Smooth muscle cell (in vitro differentiated cells): ENCODE results near the gene C9orf78. TPM values are rescaled to one million over a fixed set of nuclear protein-coding genes. Genes with fewer than 3 reads are reported as not detected.
"Not testable (repeated sequence)": the region's sequence is repeated elsewhere in the genome, so short reads cannot be mapped to it uniquely, and the experiment has no call there.

Experiments
- DNase-seq: peaks from one replicate; lab custom pipeline; 2025; ENCODE audit not compliant: unreplicated experiment; lab: John Stamatoyannopoulos, UW
- H2AFZ ChIP-seq: fragments of 200-600 bp; sonication (generic); 2 replicates; pipeline ENCODE4 v1.6.0; 2016; ENCODE audit warnings: antibody characterized with exemption, low read depth, mild to moderate bottlenecking
- H3F3A ChIP-seq: fragments of 200-600 bp; sonication (generic); 2 replicates; pipeline ENCODE4 v1.6.0; 2017; ENCODE audit warnings: antibody characterized with exemption, low read depth
- H3K27ac ChIP-seq: fragments of 200-600 bp; sonication (generic); 2 replicates; pipeline ENCODE4 v1.5.1; 2016; ENCODE audit warnings: low read depth, mild to moderate bottlenecking
- H3K27me3 ChIP-seq: fragments of 200-600 bp; sonication (generic); 2 replicates; pipeline ENCODE4 v1.6.1; 2016; ENCODE audit warnings: low read depth, mild to moderate bottlenecking
- H3K36me3 ChIP-seq: fragments of 200-600 bp; sonication (generic); 2 replicates; pipeline ENCODE4 v1.5.1; 2016; ENCODE audit warnings: low read depth
- H3K4me1 ChIP-seq: fragments of 200-600 bp; sonication (generic); 2 replicates; pipeline ENCODE4 v1.5.1; 2016; ENCODE audit warnings: low read depth
- H3K4me2 ChIP-seq: fragments of 200-600 bp; sonication (generic); 2 replicates; pipeline ENCODE4 v1.6.0; 2016; ENCODE audit warnings: mild to moderate bottlenecking
- H3K4me3 ChIP-seq: fragments of 200-600 bp; sonication (generic); 2 replicates; pipeline ENCODE4 v1.5.1; 2016; ENCODE audit warnings: mild to moderate bottlenecking
- H3K79me2 ChIP-seq: fragments of 200-600 bp; sonication (generic); 2 replicates; pipeline ENCODE4 v1.6.0; 2016; ENCODE audit warnings: low read depth, mild to moderate bottlenecking
- H3K9ac ChIP-seq: fragments of 200-600 bp; sonication (generic); 2 replicates; pipeline ENCODE4 v1.6.0; 2016; ENCODE audit warnings: low read depth
- H3K9me3 ChIP-seq: fragments of 200-600 bp; sonication (generic); replicated peaks from 2 replicates; pipeline ENCODE4 v1.5.1; 2016; ENCODE audit warnings: low read depth
- H4K20me1 ChIP-seq: fragments of 200-600 bp; sonication (generic); 2 replicates; pipeline ENCODE4 v1.6.0; 2016; ENCODE audit warnings: low read depth
- CTCF ChIP-seq: fragments of 200-600 bp; sonication (generic); IDR thresholded peaks from 2 replicates; pipeline ENCODE4 v1.5.1; 2017; ENCODE audit warnings: borderline replicate concordance, mild to moderate bottlenecking, antibody characterized with exemption; ENCODE audit not compliant: insufficient read depth, poor library complexity, severe bottlenecking
- WGBS: methylation state at CpG from one replicate; pipeline ENCODE4 v1.1.7; 2016; ENCODE audit warnings: low lambda C conversion rate; 5-methylcytosine and 5-hydroxymethylcytosine counted together
- polyA plus RNA-seq: library from polyadenylated mRNA; unstranded; fragments of >200 nt; fragmentation: Nextera tagmentation; extraction: Ambion mirVana; gene quantifications from 2 replicates; pipeline ENCODE4 v1.2.1, GENCODE V29; 2016
- total RNA-seq: library from RNA; depleted of rRNA; stranded (reverse); fragments of >200 nt; gene quantifications from 2 replicates; pipeline ENCODE4 v1.2.3, GENCODE V29; 2014

C9orf78 gene
- total and polyA plus RNA-seq, 2 experiments from 2014 or later: 38.0 to 53.8 TPM

GRCh38 chr9:129798973-129799372 is 36.1 kb downstream of the C9orf78 start:
- Histone ChIP-seq H3K9me3 (no peaks in the 10 kb centered on the region), H3K27me3 (peaks cover 21% of the 10 kb centered on the region), H3K36me3 (no peaks in the 10 kb centered on the region), H4K20me1 (no peaks in the 10 kb centered on the region), H3K27ac (no peak overlapping the region), H3K4me3 (no peak overlapping the region), H3K4me2 (no peak overlapping the region), H3F3A (no peaks in the 10 kb centered on the region), H3K9ac (no peak overlapping the region), H3K4me1 (peaks cover 4% of the 10 kb centered on the region), H3K79me2 (peaks cover 2% of the 10 kb centered on the region), H2AFZ (no peak overlapping the region)
- no peak for TF ChIP-seq CTCF
- WGBS: 79% methylated on average over 6 of the region's 6 CpGs
- DNase-seq: no peak

DNA sequence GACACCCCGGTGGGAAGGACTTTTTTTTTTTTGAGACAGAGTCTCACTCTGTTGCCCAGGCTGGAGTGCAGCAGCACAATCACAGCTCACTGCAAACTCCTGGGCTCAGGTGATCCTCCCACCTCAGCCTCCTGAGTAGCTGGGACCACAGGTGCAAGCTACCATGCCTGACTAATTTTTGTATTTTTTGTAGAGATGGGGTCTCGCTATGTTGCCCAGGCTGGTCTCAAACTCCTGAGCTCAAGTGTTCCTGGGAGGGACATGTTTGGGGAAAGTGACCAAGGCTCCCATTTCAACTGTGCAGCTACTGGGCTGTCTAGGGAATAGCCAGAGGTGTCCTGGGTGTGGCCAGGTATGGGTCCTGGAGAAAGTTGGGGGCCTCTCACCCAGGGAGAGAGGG is 39.0 kb downstream of the C9orf78 start:
- not testable (repeated sequence) for H3K9me3 ChIP-seq, DNase-seq, H3K4me1 ChIP-seq, H3K4me3 ChIP-seq, H3K9ac ChIP-seq, H3K4me2 ChIP-seq, H3K27ac ChIP-seq, H3K36me3 ChIP-seq, H2AFZ ChIP-seq, H3F3A ChIP-seq, H3K79me2 ChIP-seq, H4K20me1 ChIP-seq
- 84% methylated on average over 2 of the region's 2 CpGs for WGBS
- peaks cover 21% of the 10 kb centered on the region for H3K27me3 ChIP-seq

DNA sequence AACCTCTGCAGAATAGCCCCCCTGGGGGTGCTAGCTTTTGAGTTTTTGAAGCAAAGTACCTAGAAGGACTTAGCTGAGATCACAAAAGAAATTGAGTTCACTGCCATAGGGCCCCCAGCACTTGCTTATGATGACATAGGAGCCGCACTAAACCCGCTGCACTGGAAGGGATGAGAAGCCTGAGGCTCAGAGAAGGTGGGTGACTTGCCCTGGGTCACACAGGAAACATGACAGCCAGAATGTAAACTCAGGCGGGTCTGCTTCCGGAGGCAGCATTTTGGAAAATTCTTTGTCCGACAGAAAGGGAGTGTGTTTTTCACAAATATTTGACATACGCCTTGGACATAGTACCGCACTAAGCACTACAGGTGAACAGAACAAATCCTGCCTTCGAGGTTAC is 40.5 kb downstream of the C9orf78 start:
- H3K9me3 ChIP-seq: no peaks in the 10 kb centered on the region
- peaks cover 21% of the 10 kb centered on the region for H3K27me3 ChIP-seq
- H3K4me3 ChIP-seq: no peak overlapping the region
- no peak for TF ChIP-seq CTCF
- H3K79me2 ChIP-seq: no peaks in the 10 kb centered on the region
- H3K36me3 ChIP-seq: no peaks in the 10 kb centered on the region
- H3K4me2 ChIP-seq: no peak overlapping the region
- H3K27ac ChIP-seq: no peak overlapping the region
- H4K20me1 ChIP-seq: no peaks in the 10 kb centered on the region
- H3F3A ChIP-seq: no peaks in the 10 kb centered on the region
- no peaks in the 10 kb centered on the region for H3K4me1 ChIP-seq
- DNase-seq: no peak
- no peak overlapping the region for H2AFZ ChIP-seq
- WGBS: 86% methylated on average over 8 of the region's 8 CpGs
- no peak overlapping the region for H3K9ac ChIP-seq

GRCh38 chr9:129786481-129786880 is 48.6 kb downstream of the C9orf78 start:
- H2AFZ ChIP-seq: no peak overlapping the region
- H3K4me3 ChIP-seq: no peak overlapping the region
- no peaks in the 10 kb centered on the region for H3K9me3 ChIP-seq
- no peak for DNase-seq
- no peaks in the 10 kb centered on the region for H3K79me2 ChIP-seq
- no peak overlapping the region for H3K4me2 ChIP-seq
- H4K20me1 ChIP-seq: no peaks in the 10 kb centered on the region
- H3K4me1 ChIP-seq: no peaks in the 10 kb centered on the region
- H3K9ac ChIP-seq: no peak overlapping the region
- 82% methylated on average over 10 of the region's 10 CpGs for WGBS
- H3K27ac ChIP-seq: no peak overlapping the region
- TF ChIP-seq CTCF: no peak
- no peaks in the 10 kb centered on the region for H3K36me3 ChIP-seq
- H3K27me3 ChIP-seq: peaks cover 5% of the 10 kb centered on the region
- no peaks in the 10 kb centered on the region for H3F3A ChIP-seq
